Limb (tissue), 2 donors: ENCODE measurements around the gene POLR2C.
"Not testable (repeated sequence)": the region's sequence is repeated elsewhere in the genome, so short reads cannot be mapped to it uniquely, and the experiment has no call there.

Source experiments
- DNase-seq, 2 donors: peaks; one replicate each; pipeline ENCODE4 v3.0.0-alpha.2; 2016; ENCODE audit errors: extremely low spot score in 2 of 2

Gene POLR2C

DNA sequence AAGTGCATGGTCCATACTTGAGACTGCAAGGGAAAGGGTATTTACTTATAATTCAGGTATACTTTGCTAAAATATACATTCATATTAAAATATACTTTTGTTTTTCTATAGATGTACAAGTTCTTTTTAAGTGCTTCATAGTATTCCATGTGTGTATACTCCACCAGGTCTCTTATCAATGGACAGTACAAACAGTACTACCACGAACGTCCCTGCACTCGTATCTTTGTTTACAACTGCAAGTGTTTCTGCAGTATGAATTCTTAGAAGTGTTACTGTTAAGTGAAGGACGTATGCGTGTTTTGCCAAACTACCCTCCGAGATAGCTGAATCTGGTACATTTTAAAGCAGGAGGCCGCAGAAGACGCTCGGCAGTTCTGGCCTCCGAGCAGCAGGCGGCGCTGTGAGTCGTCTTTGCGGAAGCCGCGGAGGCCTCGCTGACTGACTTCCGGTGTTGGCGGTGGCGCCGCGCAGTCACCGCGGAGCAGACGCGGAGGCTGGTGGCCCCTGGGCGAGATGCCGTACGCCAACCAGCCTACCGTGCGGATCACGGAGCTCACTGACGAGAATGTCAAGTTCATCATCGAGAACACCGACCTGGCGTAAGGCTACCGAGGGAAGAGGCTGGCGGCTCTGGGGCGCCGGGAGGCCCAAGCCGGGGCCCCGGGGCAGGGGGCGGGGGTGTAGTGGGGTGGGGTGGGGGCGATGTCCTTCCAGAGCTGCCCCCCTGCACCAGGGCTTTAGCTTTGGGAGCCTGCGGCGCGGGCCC is at the start of gene POLR2C:
TSS of gene POLR2C (plus strand) at position 471 of the 769 bp plus-strand sequence. CDS start at position 517, 46 bp downstream.
- DNase-seq = peak; percentile 85 to 95

DNA sequence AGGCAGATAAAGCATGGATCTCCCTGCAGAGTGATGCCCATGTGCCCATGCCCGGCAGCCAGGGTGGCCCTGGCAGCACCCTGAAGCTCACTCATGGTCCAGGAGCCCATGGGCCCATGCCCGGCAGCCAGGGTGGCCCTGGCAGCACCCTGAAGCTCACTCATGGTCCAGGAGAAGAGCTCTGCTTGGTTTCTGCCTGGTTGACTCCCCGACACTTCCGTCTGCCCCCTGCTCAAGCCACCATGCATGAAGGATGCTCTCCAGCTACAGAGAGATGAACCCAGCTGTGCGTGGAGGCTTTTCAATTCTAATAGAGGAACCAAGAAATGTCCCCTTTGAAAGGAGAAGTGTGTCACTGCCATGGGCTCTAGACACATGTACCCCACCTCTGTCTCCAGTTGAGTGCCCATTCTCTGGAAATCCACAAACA is 49.2 kb upstream of the POLR2C start:
- no peak for DNase-seq

DNA sequence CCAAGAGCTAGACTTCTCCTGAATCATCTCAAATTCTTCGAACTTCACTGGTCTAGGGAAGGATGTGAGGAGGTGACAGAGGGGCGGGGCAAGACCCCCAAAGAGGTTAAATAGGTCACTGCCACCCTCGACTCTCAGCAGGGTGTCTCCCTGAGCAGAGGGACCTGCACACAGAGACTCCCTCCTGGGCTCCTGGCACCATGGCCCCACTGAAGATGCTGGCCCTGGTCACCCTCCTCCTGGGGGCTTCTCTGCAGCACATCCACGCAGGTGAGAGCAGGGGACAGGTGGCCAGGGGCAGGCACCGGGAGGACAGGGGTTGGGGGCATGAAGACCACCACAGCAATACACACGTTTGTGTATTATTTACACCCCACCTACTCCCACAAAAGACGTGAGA is 48.7 kb upstream of the POLR2C start:
- DNase-seq = no peak

DNA sequence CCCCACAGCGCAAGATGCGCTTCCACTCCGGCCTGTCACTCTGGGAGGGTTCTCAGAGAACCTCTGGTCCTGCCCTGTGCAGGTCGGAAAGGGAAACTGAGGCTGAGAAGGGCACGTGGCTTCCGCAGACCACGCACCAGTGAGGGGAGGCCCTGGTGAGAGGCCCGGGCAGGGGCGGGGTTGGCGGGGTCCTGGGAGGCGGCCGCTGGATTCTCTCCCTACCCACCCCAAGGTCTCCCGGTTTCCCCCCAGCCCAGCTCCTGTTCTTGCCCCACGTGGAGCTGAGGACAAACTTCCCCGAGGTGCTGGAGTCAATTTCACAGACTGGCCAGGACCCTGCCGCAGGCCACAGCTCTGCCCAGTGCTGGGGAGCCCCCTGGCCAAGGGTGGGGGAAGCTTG is 46.4 kb upstream of the POLR2C start:
- DNase-seq = no peak

- no peak for DNase-seq
These were observed 43.0 kb upstream of the POLR2C start for GRCh38 chr16:57419506-57419905.

- DNase-seq = peak; percentile 67 to 81
These were observed 40.2 kb upstream of the POLR2C start for GRCh38 chr16:57422026-57422944.

DNA sequence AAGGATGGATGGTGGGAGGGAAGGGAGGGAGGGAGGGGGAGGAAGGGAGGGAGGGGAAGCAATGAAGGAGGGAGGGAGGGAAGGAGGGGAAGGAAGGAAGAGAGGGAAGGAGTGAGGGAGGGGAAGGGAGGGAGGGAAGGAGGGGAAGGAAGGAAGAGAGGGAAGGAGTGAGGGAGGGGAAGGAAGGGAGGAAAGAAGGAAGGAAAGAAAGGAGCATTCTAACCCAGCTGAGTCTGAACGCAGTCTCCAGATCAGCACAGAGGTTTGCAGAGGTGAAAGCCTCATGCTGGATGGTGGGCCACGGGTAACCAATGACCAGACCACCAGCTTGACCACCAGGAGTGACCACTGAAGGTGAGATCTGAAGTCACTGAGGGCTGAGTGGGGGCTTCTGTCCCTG is 39.3 kb upstream of the POLR2C start:
- no peak for DNase-seq

- no peak for DNase-seq
These were observed 37.9 kb upstream of the POLR2C start for GRCh38 chr16:57424583-57424982.

GRCh38 chr16:57426356-57426755 is 36.1 kb upstream of the POLR2C start:
- peak in 1 of 2 donors; percentile 6 for DNase-seq

- no peak for DNase-seq
These were observed 35.2 kb upstream of the POLR2C start for GRCh38 chr16:57427307-57427706.

- DNase-seq = no peak
These were observed 34.7 kb upstream of the POLR2C start for GRCh38 chr16:57427824-57428223.

DNA sequence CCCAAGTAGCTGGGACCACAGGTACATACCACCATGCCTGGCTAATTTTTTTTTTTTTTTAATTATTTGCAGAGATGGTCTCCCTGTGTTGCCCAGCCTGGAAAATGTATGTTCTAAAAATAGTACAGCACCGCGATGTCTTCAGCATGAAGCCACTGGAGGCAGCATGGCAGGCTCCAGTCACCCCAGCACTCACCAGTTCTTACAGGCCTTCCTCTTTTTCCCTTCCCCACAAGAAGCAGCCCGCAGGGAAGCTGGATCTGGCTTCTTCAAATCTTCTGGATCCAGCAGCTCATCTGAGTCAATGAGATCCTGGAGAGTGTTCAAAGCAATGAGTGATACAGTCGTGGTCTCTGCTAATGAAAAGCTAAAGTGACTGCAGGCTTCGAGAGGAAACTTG is 31.5 kb upstream of the POLR2C start:
- DNase-seq = no peak

- DNase-seq = no peak
These were observed 30.0 kb upstream of the POLR2C start for GRCh38 chr16:57432505-57432904.

- no peak for DNase-seq
These were observed 29.5 kb upstream of the POLR2C start for GRCh38 chr16:57432989-57433388.

DNA sequence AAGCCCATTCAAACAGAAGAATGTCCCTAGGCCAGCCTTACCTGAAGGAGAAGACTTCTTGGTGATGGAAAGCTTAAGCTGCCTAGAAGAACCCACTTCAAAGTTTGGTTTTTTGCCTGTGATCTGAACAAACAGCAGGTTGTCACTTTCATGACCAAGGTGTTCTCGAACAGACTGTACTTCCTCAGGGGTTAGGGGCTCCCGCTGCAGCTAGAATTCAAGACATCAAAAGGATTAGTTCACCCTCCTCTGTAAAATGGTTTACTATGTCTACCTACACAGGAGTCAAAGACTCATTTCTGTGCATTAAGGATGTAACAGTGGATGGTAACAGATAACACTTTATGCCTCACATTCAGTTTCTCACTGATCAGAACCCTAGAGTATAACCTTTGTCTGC is 28.5 kb upstream of the POLR2C start:
- no peak for DNase-seq

DNA sequence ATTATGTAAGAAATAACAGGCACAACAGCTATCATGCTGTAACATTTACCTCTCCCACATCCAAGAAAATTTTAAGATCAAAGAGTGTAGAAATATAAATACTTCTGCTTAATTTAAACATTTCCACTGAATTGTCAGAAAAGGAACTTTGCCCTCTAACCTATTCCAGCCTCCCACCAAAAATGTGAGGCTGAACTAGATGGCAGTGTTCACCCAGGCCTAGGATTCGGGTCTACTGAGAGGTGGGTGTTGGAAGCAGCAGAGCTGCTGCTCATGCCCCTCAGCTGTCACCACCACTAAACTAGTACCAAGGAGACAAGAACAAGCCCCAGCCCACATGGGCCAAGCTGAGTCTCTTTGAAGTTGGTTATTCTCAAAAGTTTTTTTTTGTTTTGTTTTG is 26.6 kb upstream of the POLR2C start:
- DNase-seq = no peak

- DNase-seq = not testable (repeated sequence)
These were observed 22.5 kb upstream of the POLR2C start for GRCh38 chr16:57439947-57440346.

DNA sequence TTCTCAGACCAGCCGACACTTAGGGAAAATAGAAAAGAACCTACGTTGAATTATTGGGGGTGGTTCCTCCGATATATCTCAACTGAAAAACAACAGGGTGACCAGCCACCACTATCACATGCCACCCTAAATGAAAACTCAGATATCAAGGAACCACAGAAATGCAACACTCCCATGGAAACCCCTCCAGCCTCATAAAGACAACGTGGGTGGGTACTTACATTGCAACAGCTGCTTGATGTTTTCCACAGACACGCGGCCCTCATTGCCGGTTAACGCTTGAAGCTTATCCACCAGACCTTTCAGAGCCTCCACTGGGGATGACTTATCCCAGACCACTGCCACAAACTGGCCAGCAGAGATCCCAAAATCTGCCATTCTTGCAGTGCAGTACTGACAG is 21.9 kb upstream of the POLR2C start:
- DNase-seq = not testable (repeated sequence)

GRCh38 chr16:57444711-57445110 is 17.8 kb upstream of the POLR2C start:
- DNase-seq = no peak

GRCh38 chr16:57445510-57445909 is 17.0 kb upstream of the POLR2C start:
- no peak for DNase-seq

DNA sequence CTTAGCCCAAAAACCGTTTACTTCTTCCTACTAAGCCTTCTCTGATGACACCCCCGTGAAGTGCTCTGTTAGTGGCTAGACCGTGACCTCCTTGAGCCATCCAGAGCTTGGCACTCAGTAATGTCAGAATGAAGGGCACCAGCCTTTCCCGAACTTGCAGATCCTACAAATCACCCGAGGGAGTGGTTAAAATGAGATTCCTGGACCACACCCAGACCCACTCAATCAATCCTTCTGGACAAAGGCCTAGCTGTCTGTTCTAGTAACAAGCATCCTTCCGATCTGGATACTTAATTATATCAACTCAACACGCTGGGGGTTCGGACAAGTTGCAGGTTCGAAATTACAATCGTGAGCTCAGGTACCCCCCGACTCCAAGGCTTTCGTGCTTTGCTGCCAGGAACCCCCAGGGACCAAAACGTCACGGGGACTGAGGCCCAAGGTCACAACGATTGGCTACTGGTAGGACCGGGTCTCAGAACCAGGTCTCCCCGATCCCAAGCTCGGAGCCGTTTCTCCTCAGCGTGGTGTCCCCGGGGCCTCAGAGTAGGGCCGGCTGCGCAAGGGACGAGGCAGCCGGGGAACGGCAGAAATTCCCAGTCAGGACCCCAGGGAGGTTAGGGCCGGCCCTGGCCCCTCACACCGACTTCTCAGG is 15.8 kb upstream of the POLR2C start:
- DNase-seq = no peak
